NCI-H1417 (cell line): Measurements from ENCODE around the gene ABCA4.
A peak's percentile ranks its signal among the peaks of the same experiment; 100 is the strongest.

Experiments
- DNase-seq, 3 experiments: peaks; one replicate each; lab custom pipeline; 2025; lab: John Stamatoyannopoulos, UW

Gene ABCA4

DNA sequence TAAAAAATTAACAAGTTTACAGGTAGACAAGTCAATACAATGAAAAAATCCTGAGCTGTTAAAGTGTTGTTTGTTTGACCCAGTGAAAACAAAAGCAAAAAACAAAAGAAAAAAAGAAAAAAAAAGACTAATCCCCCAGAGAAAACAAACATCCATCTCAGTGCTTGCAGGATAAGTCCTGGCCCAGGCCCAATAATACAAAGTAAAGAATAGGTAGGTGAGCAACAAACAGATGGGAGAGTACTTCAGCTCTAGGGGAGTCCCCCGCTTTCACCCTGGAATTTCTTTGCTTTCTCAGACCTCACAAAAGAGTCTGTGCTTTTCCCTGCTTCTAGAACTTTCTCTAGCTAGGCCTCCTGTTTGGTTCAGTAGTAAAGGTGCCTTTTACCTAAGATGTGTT, 70.3 kb downstream of the ABCA4 start:
- DNase-seq: no peak

DNA sequence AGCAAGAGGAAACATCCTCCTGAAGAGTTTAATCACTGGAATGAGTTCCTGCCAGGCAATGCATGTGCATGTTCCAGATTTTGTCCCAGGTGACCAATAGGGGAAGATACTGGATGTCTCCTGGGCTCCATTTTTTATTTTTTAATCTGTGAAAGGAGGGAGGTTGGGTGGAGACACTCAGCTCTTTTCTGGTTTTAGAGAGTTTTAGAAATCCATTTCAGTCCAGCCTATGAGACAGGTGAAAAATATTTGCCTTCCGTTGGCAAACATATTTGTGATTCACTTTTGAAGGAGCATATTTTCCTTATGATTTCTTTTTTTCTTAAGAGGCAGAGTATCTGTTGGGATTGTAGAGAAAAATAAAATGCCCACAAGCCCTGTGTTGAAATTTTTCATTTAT, 70.7 kb downstream of the ABCA4 start:
- DNase-seq: no peak

DNA sequence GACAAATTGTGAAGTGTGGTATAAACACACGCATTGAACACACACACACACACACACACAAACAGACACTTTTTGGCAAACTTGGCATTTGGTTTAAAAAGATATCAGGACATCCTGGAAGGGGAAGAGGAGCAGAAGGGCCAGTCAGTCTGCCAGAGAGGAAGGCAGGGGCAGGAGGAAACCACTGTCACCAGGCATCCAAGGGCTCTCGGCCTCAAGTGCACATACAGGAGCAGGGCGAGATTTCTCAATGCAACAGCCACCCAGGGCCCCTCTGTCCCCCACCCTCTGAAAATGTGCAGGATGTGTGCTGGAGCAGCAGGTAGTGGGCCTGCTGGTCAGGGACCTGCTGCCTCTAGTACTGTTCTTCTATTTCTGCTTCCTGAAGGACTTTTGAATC, 71.2 kb downstream of the ABCA4 start:
- no peak for DNase-seq

DNA sequence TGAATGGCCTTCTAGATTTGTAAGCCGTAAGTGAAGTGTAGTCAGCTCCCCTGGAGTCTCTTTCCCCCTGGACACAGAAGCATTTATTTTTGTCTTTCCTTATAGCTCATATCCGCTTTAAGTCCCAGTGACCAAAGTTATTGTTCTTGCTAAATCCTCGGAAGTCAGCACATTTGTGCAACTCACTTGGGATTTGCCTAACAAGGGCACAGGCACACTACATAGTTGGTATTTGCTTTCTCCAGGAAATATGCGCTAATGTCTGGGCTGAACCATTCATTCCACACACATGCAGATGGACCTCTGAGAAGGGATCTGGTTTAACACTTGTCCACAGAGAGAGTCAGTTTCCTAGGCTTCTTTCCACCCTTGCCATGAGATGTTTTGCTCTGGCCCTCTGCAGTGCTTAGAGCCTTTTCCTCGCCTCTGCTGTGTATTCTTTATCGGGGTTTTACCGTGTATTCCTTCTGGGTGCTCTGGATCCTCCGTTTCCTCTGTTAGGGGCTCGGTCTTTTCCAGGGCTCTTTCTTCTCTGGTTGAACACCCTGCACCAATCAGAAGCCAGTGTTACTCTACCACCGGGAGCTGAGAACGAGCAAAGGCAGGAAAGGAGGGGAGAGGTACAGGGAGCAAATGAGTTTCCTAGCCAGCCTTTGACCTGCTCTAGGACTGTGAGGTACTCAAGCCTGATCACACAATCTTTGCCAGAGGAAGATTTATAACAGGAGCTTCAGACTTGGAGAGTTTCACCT, 72.4 kb downstream of the ABCA4 start:
- DNase-seq: no peak

DNA sequence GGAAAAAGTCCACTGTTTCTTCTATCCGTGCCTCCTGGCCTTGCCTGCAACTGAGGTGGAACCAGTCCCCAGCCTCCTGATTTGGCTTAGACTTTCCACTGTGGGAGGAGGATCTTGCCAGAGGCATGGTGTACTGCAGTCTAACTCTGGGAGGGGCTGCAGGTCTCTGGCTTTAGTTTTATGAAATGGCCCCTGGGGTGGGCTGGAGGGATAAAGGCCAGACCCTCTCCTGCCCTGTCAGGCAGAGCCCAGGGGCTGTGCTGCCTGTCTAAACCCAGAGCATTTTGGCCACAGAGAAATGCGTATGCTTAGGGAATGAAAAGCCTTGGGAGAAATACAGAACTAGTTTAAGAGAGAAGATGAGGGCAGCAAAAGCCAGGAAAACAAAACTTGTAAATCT, 73.0 kb downstream of the ABCA4 start:
- DNase-seq: no peak

DNA sequence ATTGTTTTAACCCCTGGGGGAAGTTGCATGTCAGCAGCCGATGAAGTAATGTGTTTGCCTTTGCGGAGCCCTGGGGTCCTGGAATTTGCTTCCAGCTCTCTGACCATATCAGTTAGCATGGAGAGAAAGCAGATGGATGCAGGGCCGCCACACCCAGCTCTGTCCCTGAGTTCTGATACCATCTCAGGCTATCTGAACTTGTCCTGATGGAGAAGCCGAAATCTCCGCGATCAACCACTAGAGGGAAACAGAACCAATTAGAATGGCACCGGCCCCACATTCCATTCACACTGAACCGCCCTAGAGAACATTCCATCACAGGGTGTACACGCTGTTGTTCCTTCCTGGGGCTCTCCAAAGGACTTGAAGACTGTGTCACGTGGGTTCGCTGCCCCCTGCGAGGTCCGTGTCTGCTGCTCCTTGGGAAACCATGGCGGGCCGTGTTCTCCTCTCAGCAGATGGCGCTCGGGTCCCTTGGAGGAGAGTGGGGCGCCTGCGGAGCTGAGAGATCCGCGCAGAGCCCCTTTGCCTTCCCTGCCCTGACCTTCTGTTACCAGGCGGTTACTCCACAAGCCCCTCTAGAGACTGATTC, 75.4 kb downstream of the ABCA4 start:
- peak; percentile 11 to 56 (median 21) for DNase-seq

DNA sequence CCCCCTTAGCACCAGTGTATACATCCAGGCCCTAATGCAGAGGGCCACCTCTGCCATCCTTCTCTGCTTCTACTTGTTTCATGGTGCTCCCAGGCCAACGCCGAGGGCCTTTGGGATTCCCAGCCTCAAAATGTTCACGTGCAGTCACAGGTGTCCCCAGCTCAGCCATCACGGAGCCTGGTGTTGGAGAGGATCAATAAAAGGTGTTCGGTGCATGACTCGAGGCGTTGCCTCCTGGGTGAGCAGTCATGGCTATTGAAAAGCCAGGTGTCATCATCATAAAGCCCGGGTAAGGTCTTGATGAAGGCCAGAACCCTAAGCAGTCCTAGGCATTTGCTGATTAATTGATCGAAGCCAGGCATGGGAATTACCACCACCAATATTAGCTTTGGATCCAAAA, 76.1 kb downstream of the ABCA4 start:
- DNase-seq: no peak

DNA sequence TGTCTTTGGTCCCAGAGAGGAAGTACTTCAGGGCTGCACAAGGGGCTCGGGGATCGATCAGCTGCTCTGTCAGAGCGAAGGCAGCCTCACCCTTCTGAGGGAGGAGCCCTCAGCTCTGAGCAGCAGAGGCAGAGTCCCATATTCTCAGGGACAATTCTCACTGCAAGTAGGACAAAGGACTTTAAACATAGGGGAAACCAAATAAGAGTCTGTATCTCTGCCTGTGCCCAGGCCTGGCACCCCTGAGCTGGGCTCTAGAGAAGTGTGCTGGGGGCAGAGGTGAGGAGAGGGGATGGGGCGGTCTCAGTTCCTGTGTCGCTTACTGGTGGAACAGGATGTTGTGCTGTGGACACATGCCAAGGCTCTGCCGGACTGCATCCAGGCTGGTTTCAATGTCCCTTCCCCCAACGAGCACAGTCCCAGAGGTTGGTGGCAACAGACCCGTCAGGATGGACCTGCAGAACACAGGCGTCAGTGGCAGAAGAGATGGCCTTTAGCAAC, 76.6 kb downstream of the ABCA4 start:
- no peak for DNase-seq

DNA sequence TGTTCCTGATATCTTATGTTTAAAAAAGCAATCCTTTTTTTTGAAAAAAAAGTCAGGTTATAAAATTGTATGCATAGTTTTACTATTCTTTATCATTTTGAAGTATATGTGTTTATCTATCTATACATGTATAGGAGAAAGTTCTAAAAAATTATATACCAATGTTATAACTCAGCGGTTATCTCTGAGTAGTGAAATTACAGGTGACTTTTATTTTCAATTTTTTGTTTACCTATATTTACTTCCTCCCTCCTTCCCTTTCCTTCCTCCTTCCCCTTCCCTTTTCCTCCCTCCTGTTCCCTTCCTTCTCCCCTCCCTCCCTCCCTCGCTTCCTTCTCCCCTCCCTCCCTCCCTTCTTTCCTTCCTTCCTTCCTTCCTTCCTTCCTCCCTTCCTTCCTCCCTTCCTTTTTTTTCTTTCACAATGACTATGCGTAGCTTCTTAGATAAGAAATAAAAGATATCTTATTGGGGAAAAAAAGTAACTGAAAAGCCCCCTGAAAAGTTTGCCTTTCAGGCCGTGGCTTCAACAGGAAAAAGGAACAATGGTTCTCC, 77.1 kb downstream of the ABCA4 start:
- no peak for DNase-seq

DNA sequence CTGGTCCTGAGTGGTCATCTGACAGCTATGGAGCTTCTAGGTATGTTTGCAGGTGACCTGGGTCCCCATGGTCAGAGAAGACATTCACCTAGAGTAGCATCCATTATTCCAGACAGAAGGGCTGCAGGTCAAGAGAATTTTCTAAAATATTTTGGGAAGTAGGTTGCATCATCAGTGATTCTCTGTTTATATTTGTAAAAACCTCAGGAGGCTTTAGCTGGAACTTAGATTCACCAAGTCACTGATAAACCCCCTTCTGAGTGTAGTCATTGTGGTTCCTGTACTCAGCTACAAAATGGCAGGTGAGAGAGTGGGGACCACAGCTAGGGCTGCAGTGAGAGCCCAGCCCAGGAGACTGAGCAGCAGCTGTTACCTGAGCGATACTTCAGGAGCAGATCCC, 78.6 kb downstream of the ABCA4 start:
- no peak for DNase-seq

DNA sequence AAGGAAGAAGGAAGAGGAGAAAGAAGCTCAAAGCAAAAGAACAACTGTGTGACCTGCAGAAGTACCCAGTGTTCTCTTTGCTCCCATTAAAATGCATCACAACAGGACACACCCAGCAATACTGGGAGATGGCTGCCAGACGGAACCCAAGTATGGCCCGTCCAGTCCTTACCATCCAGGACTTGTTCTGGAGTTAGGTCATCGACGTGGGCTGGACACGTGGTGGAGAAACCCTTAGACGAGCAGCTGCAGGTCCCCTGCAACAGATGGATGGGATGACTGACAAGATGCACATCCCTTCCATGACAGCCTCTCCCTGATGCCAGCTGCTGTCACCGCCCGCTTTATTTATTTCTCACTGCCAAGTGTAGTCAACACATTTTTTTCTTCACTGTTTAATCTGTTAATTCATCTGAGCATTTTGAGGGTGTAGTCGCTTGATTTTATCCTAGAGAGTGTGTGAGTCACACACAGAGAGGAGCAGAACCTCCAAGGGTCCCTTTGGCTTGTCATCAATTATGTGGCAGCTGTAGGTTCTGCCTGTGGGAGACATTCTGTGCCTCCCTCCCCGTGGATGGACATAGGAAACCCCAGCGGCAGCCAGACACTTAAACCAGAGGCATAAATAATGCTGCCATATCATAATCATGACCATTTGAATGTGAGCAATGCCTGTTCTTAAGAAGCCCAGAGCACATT, 80.9 kb downstream of the ABCA4 start:
- DNase-seq: peak in 2 of 3 experiments; percentile 62 to 78

DNA sequence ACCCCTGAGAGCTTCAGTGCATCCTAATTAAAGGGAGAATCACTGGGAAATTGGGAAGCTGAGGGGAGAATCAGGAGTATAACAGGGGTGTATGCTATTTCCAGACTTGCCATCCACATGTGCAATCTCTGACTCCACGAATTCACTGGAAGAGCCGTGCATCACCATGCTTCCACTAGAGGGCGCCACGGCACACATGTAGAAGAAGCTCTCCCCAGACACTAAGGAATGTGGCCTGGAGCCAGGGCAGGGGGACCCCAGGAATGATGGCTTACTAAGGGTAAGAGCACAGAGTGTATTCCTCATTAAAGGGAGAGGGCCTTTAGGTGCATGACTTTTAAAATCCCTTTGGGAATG, 81.5 kb downstream of the ABCA4 start:
- peak; percentile 60 to 85 (median 64) for DNase-seq

DNA sequence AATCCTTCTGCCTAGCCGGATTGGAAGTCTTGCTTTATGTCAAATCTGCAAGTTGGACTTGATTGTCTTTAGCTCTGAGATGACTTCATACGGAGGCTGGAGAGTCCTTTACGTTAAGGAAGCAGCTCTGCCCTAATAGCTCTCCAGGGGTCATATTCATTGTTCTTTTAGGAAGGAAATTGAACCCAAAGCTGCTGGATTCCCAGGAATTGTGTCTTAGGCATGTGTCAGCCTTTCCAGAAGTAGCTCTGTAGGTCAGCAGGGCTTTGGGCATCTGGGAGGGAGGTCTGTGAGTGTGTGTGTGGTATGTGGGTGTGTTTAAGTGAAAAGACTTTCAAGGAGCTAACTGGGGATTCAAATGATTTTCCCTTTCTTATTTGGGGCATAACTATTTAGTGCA, 82.4 kb downstream of the ABCA4 start:
- no peak for DNase-seq

DNA sequence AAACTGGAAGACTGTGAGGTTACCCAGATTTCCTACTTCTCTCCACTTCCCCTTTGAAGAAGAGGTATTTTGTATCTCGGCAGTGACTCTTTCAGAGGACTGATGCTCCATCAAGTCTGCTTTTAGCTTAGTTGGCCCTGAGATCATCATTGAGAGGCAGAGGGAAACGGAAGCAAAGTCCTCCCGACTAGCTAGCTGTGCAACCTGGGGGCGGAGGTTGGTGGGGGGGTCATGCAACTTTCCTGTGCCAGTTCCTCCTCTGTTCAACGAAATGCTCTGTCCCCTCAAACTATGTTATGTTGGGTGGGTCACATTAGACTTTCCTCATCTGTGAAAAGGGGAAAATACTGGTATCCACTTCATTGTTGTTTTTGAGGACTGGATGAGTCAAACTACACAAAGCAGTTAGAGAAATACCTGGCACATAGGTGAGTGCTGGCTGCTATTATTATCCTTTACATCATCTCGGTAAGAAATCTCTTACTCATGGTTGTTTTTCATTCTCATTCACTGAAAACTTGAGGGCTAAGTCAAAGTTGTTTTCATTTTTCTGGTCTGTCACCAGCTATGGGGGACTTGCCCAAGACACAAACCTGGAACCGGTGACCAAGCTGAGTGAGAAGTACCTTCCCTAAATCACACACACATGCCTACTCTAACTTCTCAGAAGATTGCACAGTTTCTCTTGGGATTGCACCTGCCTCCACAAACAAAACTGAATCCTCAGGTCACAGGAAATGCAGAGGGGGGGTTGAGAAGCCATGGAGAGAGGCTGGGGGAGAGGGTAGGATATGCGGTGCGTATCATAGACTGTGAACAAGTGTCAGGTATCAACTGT, 83.3 kb downstream of the ABCA4 start:
- no peak for DNase-seq

DNA sequence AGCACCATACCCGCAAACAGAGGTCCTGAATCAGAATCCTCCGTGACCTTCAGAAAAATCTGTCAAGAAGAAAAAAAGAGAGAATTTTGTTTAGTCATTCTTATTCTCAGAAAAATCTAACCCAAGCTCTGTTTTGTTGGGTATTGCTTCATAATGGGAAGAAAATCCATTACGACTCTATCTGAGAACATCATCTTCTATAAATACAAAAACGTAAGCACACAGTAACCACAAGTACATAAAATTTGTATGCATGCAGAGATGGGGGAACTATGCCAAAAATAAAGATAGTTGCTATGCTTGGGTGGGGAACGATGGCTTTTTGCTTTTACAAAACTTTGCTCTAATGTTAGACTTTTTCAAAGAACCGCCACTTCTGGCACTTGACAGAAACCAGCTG, 84.2 kb downstream of the ABCA4 start:
- DNase-seq: no peak

DNA sequence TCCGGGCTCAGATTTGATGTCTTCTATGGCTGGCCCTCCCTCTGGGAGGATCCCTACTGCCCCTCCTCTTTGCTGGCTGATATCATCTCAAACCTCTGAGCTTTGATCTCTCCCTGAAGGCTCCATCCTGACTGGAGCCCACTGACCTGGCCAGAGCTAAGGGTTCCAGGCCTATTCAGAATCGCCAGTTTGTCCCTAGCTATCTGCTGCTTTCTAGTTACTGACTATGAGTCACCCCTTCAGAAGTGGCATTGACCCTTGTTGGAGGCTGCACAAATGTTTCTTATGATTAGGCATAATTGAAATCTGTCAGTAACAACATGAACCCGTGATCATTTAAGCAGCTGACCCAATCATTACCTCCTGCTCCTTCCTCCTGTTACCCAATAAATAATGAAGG, 87.1 kb downstream of the ABCA4 start:
- DNase-seq: no peak

DNA sequence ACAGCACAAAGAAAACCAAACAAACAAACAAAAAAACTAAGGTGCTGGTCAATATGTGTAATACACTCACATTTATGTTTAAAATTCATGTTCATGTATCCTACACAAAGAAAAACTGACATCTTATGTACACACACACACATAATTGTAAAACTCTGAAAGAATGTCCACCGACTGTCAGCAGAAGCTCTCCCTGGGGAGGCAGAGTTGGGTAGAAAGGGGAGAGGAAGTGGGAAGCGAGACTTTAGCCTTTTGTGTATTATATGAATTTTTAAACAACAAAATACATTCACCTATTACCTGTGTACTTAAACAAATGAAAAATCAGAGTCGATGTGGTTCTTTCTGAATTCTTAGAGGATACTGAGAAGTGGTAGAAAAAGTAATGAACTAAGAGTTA, 88.3 kb downstream of the ABCA4 start:
- no peak for DNase-seq

DNA sequence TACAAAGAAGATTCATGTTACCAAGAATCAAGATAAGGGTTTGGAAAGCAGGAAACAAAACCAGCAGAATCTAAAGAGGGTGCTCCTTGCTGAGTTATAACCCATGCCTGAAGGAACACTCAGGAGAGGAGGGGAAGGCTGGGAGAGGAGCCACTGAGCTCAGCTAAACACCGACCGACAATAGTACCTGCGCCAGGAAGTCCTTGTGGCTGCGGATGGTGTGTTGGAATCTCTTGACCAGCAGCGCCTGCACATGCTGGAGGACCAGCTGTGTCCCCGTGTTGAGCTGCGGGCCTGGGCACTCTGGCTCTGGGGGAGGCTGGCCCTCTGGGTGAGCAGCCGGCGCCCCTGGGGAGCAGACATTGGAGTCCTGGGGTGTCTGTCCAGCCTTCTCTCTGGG, 89.4 kb downstream of the ABCA4 start:
- no peak for DNase-seq

DNA sequence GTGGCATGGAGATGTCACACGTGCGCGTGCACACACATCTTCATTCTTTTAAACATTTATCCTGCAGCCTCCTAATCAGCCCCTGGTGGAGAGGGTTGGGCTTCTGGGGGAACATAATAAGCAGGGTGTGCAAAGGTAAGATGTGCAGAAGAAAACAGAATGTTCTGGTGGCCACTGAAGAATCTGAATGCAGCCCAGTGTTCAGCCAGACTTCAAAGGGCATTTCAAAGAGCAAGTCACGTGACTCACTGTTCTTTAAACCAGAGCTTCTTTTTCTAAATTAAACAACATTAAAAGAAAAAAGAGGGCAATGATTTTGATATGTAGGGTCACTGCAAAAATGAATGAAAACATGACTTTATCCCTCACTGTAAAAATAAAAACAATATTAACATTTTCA, 89.8 kb downstream of the ABCA4 start:
- no peak for DNase-seq

DNA sequence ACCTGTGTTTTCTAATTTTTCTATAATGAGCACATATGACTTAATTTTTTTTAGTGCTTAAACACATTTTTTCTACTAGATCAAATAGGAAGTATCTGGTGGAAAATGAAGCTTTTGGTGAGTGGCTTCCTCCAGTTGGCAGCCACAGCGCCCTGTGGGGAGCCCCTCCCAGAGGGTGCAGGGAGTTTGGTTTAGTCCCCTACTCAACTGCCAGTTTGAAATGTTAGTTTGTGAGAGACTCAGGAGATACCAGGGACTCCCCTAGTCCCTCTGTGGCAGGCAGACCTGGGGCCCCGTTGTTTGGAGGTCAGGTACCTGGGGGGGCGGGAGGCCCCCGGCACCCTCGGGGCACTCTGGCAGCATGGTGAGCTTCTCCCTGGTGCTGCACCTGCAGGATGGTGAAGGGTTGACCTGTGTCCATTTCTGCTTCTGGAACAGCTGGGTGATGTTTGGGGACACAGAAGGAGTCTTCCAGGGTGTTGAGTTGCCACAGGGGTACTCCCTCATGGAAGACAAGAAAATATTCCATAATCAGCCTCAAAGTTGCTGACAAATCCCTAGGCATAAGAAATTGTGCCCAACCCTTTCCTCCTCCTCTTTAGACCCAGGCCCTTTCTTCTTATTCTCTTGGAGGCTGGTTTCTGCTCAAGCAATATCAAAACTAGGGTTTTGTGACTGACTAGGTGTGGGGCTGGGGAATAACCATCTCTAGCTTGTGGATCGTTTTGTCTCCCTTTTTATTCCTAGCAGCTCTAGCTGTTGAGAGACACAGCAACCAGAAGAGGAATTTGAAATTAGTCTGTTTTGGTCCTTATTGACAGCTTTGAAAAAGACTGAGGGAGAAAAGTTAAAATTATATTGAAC, 91.6 kb downstream of the ABCA4 start:
- no peak for DNase-seq
